22Rv1 (cell line): ENCODE data around the gene GDA.

Experiments used
- H3K27ac ChIP-seq: fragments of 450-650 bp; 2 replicates; pipeline ENCODE4 v1.5.1; 2017
- ZFX ChIP-seq: fragments of 450-650 bp; IDR thresholded peaks from 2 replicates; pipeline ENCODE4 v1.6.1; 2017; ENCODE audit warnings: antibody characterized with exemption, borderline replicate concordance
- TF ChIP-seq, protein P1 (sequence below): fragments of 450-650 bp; IDR thresholded peaks from 2 replicates; pipeline ENCODE4 v1.5.1; 2017; ENCODE audit warnings: mild to moderate bottlenecking

GDA gene

DNA sequence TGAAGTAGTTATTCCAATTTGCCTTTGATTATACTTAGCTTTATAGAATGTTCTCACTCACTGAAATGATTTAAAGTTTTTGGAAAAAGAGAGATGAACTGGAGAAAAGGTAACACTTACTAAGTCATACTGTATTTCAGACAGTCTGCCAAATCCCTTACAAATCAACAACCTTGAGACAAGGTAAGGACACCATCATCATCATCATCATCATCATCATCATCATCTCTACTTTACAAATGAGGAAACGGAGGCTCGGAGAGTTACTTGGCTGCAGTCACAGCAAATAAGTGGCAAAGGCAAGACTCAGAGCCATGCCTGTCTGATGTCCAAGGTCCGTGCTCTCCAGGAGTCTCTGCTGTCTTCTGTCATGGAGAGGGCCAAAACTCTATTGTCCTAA is 9.4 kb downstream of the GDA start:
- H3K27ac ChIP-seq: no peak overlapping the region
- TF ChIP-seq, protein P1, sequence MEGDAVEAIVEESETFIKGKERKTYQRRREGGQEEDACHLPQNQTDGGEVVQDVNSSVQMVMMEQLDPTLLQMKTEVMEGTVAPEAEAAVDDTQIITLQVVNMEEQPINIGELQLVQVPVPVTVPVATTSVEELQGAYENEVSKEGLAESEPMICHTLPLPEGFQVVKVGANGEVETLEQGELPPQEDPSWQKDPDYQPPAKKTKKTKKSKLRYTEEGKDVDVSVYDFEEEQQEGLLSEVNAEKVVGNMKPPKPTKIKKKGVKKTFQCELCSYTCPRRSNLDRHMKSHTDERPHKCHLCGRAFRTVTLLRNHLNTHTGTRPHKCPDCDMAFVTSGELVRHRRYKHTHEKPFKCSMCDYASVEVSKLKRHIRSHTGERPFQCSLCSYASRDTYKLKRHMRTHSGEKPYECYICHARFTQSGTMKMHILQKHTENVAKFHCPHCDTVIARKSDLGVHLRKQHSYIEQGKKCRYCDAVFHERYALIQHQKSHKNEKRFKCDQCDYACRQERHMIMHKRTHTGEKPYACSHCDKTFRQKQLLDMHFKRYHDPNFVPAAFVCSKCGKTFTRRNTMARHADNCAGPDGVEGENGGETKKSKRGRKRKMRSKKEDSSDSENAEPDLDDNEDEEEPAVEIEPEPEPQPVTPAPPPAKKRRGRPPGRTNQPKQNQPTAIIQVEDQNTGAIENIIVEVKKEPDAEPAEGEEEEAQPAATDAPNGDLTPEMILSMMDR: no peak
- no peak for TF ChIP-seq ZFX

DNA sequence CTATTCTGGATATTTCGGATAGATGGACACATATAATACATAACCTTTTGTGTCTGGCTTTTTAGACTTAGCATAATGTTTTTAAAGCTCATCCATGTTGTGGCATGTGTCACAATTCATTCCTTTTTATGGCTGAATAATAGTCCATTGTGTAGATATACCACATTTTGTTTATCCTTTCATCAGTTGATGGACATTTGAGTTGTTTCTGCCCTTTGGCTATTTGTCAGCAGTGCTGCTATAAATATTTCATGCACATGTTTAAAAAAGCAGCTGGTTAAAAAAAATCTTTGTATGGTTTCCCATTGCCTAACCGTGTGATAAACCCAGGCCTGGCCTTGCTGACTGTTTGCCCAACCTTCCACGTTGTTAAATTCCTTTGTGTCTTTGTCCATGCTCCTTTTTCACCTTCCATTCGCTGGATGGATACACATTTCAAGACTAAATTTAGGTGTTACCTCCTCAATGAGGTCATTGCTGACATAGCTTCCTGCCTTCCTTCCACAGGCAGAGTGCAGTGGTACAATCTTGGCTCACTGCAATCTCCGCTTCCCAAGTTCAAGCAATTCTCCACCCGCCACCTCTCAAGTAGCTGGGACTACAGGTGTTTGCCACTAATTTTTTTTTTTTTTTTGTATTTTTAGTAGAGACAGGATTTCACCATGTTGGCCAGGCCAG is 11.3 kb downstream of the GDA start:
- H3K27ac ChIP-seq: no peak overlapping the region
- TF ChIP-seq, protein P1: no peak
- no peak for TF ChIP-seq ZFX

DNA sequence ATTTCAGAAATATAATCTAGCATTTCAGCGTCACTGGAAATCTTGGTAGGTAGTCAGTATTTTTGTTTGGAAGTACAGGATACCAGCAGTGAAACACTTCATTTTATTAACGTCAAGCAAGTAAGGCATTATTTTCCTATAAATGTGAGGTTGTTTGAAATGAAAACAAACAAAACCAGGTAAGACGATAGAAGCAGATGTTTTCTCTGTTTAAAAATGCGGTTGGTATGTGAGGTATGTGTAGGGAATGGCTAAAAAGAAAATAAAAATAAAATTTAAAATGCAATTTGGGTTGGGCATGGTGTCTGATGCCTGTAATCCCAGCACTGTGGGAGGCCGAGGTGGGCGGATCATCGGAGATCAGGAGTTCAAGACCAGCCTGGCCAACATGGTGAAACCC is 16.1 kb downstream of the GDA start:
- TF ChIP-seq ZFX: no peak
- TF ChIP-seq, protein P1: no peak
- no peak overlapping the region for H3K27ac ChIP-seq

DNA sequence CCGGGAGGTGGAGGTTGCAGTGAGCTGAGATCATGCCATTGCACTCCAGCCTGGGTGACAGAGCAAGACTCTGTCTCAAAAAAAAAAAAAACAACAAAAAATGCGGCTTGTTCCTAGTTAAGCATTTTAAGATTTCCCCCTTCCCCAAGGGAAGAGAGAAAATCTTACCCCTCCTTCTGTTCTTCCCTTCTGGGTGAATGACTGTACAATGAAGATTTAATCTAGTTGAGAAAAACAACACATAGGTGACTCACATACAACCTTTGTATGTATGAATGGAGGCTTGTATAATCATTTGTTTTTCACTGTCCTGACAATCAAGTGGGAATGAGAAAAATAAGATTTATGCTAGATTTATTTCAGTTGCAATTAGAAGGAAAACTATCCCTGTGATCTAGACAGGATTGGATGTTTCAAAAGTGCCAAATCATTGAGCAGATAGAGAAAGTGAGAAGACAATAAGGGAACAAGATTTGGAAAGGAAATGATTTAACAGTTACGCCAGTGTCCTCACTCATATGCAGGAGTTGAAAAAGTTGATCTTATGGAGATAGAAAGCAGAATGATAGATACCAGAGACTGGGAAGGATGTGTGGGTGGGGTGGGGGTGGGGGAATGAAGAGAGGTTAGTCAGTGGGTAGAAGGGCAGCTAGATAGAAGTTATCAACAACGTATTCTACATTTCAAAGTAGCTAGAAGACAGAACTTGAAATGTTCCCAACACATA is 16.7 kb downstream of the GDA start:
- TF ChIP-seq, protein P1: no peak
- no peak for TF ChIP-seq ZFX
- H3K27ac ChIP-seq: no peak overlapping the region

DNA sequence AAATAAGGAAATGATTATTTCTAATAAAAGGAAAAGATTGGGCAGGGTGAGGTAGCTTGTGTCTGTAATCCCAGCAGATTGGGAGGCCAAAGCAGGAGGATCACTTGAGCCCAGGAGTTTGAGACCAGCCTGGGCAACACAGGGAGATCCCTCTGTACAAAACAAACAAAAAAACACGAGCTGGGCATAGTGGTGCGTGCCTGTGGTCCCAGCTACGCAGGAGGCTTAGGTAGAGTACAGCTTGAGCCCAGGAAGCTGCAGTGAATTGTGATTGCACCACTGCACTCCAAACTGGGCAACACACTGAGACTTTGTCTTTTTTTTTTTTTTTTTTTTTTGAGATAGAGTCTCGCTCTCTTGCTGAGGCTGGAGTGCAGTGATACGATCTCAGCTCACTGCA is 18.8 kb downstream of the GDA start:
- no peak overlapping the region for H3K27ac ChIP-seq
- TF ChIP-seq ZFX: no peak
- TF ChIP-seq, protein P1: no peak

DNA sequence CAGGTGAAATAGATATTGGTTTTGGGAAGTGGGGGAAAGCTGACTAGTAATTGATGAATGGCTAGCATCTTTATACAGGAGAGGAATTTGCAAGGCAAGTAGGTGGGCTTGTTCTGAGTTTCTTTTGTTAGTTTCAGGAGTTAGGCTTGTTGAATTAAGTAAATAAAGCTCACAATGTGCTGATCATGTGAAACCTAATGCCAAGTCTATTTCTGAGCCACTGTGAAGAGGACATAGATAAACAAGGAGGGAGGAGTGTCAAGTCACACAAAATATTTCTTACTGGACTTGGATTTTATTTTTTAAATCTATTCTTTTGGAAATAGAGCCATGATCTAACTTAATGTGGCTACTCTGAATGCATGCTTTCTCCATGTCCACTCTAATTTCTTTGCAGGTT is 19.9 kb downstream of the GDA start:
- H3K27ac ChIP-seq: no peak overlapping the region
- no peak for TF ChIP-seq ZFX
- TF ChIP-seq, protein P1: no peak

DNA sequence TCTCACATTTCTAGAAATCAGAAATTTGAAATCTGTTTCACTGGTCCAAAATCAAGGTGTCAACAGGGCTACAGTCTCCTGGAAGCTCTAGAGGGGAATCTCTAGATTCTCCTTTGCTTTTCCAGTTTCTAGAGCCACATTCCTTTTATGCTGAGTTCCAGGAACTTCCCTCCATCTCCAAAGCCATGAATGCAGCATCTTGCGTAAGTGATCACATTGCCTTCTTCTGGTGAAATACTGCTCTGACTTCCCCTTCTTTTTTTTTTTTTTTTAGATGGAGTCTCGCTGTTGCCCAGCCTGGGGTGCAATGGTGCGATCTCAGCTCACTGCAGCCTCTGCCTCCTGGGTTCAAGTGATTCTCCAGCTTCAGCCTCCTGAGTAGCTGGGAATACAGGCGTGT is 23.8 kb downstream of the GDA start:
- no peak for TF ChIP-seq ZFX
- TF ChIP-seq, protein P1: no peak
- H3K27ac ChIP-seq: no peak overlapping the region
